Measurements from ENCODE around the gene CPE.
"Not testable (repeated sequence)": the region's sequence is repeated elsewhere in the genome, so short reads cannot be mapped to it uniquely, and the experiment has no call there.

Gene CPE

GRCh38 chr4:165403048-165403447 lies 24.2 kb downstream of the CPE start:
- no peak for DNase-seq (ENCODE audit: low spot score)
- no peak for FAIRE-seq

DNA sequence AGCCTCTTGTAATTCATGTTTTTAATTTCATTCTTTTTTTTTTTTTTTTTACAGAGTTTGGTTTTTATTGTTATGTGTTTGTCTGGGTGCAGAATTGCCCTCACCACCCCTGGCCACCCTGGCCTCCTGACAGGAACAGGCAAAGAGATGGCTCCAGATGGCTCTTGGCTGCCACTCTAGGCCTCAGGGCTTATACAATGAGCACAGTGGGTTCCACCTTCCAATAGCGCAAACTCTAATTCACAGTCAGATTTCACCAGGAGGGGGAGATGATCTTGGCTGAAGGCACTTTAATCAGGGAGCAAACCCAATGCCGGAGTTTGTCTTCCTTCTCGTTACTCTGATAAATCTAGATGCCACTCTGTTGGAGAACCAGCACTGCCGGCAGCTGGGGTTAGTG lies 24.8 kb downstream of the CPE start:
- DNase-seq (ENCODE audit: low spot score) (no peak), FAIRE-seq (no peak)

DNA sequence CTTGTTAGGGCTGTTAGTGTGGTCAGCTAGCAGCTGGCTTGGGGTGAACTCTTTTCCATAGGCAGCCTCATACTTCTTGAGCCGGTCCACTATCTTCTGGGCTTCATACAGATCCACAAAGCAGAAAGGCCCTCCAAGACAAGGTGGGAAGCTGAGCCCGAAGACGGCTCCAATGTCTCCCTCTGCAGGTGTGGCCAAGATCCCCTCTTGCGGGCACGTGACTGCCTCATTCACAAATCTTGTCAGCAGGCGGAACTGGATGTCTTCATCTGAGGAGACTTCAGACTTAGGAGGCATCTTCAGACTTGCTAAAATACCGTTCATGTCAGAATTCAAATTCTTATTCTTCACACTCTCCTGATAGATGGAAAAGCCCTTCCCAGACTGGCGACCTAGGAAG lies 25.3 kb downstream of the CPE start:
- no peak for FAIRE-seq
- DNase-seq (ENCODE audit: low spot score) = no peak

GRCh38 chr4:165404696-165405095 lies 25.9 kb downstream of the CPE start:
- DNase-seq (ENCODE audit: low spot score) (no peak), FAIRE-seq (no peak)

DNA sequence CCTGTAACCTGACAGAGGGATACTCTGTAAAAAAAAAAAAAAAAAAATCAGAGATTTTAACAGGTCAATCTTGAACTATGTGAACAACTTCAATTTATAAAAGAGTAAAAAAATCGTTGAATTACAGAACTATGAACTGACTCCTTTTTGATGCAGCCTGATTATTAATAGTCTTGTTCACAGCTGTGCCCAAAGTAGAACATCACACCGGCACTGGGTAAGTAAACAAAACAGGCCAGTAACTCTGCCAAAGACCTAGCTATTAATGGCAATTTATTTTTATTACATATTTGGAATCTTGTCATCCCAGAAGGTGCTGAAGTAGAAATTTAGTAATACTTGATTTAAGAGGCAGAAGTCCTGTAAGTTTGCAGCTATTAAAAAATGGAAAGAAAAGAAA lies 31.4 kb downstream of the CPE start:
- DNase-seq (ENCODE audit: low spot score) (no peak), FAIRE-seq (no peak)

DNA sequence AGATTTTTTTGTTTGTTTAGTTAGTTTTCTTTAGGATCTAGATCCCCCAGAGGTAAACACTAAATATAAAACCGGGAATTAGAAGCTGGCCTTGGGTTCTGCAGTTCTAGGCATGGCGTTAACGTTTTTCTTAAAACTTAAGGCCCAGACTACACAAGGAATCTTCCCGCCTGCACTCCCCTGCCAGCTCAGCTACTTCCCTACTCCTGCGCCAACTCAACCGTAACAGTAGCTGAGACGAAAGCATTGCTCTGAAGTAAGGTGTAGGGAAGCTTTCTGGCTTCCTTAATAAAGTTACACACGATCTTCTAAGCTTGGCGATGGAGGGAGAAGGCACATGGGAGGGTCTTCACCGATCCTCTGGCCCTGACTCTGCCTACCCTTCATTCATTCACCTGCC lies 37.1 kb downstream of the CPE start:
- DNase-seq (ENCODE audit: low spot score) (no peak), FAIRE-seq (no peak)

GRCh38 chr4:165418073-165418472 lies 39.3 kb downstream of the CPE start:
- FAIRE-seq (no peak), DNase-seq (ENCODE audit: low spot score) (no peak)

GRCh38 chr4:165425629-165426028 lies 46.8 kb downstream of the CPE start:
- no peak for DNase-seq (ENCODE audit: low spot score)
- FAIRE-seq = no peak

DNA sequence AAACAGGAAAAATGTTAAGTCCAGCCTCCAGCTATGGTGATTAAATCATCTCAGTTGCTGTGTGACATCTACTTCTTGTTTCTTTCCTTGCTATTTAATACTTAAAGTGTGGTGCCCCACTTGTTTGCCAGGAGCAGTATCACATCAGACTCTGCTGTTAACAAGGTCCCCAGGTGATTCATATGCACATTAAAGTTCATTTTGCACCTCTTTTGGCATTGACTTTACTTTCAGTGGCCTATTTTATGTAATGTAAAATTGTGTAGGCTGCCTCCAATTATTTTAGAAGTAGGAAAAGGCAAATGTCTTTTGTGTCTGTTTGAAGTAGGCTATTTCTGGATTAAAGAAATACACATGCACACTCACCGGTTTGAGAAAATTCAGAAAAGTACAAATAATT lies 47.5 kb downstream of the CPE start:
- FAIRE-seq (no peak), DNase-seq (ENCODE audit: low spot score) (no peak)

DNA sequence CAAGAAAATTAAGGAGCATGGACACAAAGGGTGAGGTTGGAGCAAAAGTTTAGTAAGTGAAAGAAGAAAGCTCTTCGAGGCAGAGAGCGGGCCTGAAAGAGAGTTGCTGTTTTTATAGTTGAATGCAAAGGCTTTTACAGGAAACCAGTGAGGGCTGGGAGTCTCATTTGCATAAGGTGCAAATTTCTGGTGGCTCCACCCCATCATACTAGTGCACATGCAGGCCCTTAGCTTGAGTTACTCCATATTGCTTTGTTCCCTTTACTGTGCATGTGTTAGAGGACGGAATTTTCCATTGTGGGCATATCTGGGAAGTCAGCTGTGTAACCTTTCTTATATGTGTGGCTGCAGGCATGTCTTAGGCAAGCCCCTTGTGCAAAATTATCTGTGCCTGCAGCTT lies 48.0 kb downstream of the CPE start:
- no peak for FAIRE-seq
- DNase-seq (ENCODE audit: low spot score) = no peak

DNA sequence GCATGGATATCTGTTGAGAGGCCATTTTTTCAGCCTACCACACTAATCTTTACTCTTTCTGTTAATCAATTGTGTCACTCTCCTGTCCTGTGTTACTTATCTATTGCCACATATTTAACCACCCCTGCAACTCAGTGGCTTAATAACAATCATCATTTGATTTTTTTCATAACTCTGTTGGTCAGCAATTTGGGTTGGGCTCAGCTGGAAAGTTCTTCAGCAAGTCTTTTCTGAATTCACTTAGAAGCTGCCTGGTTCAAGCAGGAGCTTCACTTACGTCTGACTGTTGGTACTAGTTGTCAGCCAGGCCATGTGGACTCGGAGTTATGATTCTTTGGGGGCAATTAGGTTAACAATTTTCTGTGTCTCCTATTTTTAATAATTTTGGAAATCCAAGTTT lies 50.1 kb downstream of the CPE start:
- DNase-seq (ENCODE audit: low spot score) = no peak
- FAIRE-seq = no peak

GRCh38 chr4:165433529-165433928 lies 54.7 kb downstream of the CPE start:
- DNase-seq (ENCODE audit: low spot score) (no peak), FAIRE-seq (no peak)

GRCh38 chr4:165437691-165438090 lies 58.9 kb downstream of the CPE start:
- FAIRE-seq (no peak), DNase-seq (ENCODE audit: low spot score) (no peak)

GRCh38 chr4:165439344-165439743 lies 60.5 kb downstream of the CPE start:
- DNase-seq (ENCODE audit: low spot score) (no peak), FAIRE-seq (no peak)

DNA sequence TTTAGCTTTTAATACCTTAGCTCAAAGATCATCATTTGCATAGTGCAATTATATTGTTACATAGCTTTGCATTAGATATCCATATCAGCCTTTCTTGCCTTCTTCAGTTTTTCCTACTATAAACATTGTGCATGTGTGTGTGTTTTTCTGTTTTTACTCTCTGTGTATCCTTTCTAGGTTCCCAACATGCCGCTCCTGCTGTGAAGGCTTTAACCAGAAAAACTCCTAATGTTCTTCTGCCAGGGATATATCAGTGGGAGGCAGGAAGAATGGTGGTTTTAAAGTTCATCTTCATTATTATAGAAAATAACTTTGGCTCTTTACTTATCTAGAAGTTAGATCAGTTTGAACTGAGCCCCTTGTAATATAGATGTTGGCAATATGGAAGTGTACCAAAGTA lies 61.2 kb downstream of the CPE start:
- FAIRE-seq = no peak
- DNase-seq (ENCODE audit: low spot score) = no peak

- FAIRE-seq (peak; percentile 15), DNase-seq (ENCODE audit: low spot score) (peak; percentile 62)
Observed at GRCh38 chr4:165440415-165441158, 61.8 kb downstream of the CPE start.

DNA sequence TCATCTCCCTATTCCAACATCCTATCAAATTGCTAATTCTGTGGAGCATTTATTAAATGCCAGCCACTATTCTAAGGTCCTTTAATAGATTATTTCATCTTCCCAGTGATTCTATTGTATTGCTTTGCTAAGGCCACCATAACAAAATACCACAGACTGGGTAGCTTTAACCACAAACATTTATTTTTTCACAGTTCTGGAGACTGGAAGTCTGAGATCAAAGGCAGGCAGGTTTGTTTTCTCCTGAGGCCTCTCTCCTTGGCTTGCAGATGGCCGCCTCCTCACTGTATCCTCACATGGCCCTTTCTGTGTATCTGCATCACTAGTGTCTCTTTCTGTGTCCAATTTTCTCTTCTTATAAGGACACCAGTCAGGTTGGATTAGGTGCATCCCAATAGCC lies 64.5 kb downstream of the CPE start:
- DNase-seq (ENCODE audit: low spot score) (no peak), FAIRE-seq (no peak)

DNA sequence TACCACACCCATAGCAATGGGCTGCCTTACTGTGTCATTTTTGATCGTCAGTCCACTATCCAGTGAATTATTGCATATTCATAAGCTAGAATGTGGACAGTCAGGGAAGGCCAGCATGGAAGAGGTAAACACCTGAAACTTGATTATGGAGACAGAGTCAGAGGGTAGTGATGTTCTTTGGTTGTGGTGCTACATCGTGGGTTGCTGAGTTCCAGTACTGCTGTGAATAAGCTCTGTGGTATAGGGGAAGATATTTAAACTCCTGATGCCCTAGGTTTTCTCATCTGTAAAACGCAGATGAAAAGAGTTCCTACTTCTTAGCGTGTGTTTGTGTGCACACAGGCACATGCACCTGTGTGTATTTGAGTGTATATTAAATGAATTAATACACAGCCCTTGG lies 69.9 kb downstream of the CPE start:
- DNase-seq (ENCODE audit: low spot score) (no peak), FAIRE-seq (no peak)

DNA sequence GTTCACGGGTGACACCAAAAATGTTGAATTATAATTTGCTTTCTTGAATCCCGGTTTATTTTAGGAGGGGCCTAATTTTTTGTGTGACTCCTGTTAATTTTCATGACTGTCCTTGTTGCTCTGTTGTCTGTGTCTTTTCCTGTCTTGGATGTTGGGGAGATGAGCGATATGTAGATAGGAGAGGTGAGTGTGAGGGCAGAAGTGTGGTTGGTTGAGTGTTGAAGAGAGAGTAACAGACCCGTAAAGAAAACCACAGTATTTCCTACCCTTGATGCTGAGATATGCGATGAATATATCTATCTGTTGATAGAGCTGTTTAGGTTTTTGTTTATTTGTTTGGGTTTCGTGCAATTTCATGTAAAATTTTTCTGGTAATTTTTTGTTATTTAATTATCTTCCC lies 70.5 kb downstream of the CPE start:
- FAIRE-seq (no peak), DNase-seq (ENCODE audit: low spot score) (no peak)

DNA sequence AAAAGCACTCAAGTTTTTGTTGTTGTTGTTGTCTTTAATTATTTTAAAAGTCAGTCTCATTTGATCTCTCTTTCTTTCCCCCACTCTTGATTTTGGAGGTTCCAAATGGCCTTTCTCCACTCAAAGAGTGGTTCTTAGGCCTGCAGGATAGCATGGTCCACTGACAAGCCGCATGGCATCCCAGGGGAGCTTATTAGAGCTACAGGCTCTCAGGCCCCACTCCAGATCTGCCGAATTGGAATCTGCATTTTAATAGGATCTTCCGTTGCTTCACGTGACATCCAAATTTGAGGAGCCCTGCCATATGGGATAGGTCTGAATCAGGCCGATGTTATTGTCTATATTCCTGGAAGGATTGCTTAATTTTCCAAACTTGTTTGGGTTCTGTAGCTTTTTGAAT lies 72.1 kb downstream of the CPE start:
- no peak for FAIRE-seq
- no peak for DNase-seq (ENCODE audit: low spot score)

DNA sequence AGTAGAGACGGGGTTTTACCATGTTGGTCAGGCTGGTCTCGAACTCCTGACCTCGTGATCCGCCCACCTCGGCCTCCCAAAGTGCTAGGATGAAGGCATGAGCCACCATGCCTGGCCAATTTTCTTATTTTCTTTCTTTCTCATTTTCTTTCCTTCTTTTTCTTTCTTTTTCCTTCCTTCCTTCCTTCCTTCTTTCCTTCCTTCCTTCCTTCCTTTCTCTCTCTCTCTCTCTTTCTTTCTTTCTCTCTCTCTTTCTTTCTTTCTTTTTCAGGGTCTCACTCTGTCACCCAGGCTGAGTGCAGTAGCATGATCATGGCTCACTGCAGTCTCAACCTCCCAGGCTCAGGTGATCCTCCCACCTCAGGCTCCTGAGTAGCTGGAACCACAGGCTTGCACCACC lies 74.3 kb downstream of the CPE start:
- not testable (repeated sequence) for FAIRE-seq; DNase-seq (ENCODE audit: low spot score)

- FAIRE-seq = no peak
- no peak for DNase-seq (ENCODE audit: low spot score)
Observed at GRCh38 chr4:165454426-165454825, 75.6 kb downstream of the CPE start.

DNA sequence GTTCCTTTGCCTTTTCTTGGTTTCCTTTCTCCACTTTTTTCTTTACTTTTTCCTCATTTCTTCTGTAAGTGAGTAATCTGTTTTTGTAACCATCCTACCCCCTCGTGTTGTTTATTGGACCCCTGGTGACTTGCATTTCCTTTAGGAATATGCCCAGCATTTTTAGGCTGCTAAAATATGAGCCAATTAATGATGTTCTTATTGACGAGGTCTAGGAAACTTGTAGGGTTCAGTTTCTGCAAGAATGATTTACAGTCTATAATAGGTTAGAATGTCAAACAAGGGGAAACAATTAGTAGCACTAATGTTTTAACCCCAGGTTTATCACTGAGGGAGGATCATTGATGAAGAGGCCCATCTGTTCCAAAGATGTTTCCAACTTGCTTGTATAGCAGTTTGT lies 79.0 kb downstream of the CPE start:
- FAIRE-seq (no peak), DNase-seq (ENCODE audit: low spot score) (no peak)

- DNase-seq (ENCODE audit: low spot score) (no peak), FAIRE-seq (no peak)
Observed at GRCh38 chr4:165458471-165458870, 79.7 kb downstream of the CPE start.
